KOPT-K1 (cell line): Measurements from ENCODE around the gene CEACAM21.

ENCODE experiments used
- H3K27ac ChIP-seq: fragments of 200-600 bp; sonication (generic); 2 replicates; pipeline ENCODE4 v1.5.1; 2016; ENCODE audit warnings: antibody characterized with exemption, mild to moderate bottlenecking, low read depth, low read length; ENCODE audit not compliant: poor library complexity, severe bottlenecking
- H3K36me3 ChIP-seq: fragments of 200-600 bp; sonication (generic); 2 replicates; pipeline ENCODE4 v1.5.1; 2017; ENCODE audit warnings: antibody characterized with exemption, mild to moderate bottlenecking, low read length, moderate library complexity; ENCODE audit not compliant: insufficient read depth
- H3K9me3 ChIP-seq: fragments of 200-600 bp; sonication (generic); 2 replicates; pipeline ENCODE4 v1.5.1; 2017; ENCODE audit warnings: antibody characterized with exemption, low read length, mild to moderate bottlenecking; ENCODE audit not compliant: insufficient read depth, poor library complexity, severe bottlenecking

CEACAM21 gene

GRCh38 chr19:41610789-41611188 is 34.8 kb downstream of the CEACAM21 start:
- Histone ChIP-seq H3K9me3 (no peaks in the 10 kb centered on the region), H3K36me3 (no peaks in the 10 kb centered on the region), H3K27ac (no peak overlapping the region)

GRCh38 chr19:41612483-41612882 is 36.5 kb downstream of the CEACAM21 start:
- no peaks in the 10 kb centered on the region for H3K9me3 ChIP-seq
- H3K36me3 ChIP-seq: no peaks in the 10 kb centered on the region
- H3K27ac ChIP-seq: no peak overlapping the region

DNA sequence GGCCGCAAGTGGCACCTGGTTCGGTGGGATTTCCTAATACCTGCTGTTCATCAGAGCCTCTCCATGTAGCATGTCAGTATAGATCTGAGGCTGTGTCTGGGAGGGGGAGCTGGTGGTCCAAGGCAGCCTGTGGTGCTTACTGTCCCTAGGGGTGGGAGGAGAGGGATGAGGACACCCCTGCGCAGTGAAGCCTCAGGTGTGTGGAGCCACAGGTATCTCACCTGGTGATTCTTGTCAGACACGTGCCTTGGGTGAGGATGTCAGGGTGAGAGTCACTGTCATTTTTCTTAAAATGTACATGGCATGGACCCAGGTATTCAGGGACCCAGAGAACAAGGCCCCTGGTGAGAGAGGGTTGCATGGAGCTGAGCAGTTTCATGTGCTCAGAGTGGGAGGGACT is 39.2 kb downstream of the CEACAM21 start:
- Histone ChIP-seq H3K27ac (no peak overlapping the region), H3K36me3 (no peaks in the 10 kb centered on the region), H3K9me3 (no peaks in the 10 kb centered on the region)

DNA sequence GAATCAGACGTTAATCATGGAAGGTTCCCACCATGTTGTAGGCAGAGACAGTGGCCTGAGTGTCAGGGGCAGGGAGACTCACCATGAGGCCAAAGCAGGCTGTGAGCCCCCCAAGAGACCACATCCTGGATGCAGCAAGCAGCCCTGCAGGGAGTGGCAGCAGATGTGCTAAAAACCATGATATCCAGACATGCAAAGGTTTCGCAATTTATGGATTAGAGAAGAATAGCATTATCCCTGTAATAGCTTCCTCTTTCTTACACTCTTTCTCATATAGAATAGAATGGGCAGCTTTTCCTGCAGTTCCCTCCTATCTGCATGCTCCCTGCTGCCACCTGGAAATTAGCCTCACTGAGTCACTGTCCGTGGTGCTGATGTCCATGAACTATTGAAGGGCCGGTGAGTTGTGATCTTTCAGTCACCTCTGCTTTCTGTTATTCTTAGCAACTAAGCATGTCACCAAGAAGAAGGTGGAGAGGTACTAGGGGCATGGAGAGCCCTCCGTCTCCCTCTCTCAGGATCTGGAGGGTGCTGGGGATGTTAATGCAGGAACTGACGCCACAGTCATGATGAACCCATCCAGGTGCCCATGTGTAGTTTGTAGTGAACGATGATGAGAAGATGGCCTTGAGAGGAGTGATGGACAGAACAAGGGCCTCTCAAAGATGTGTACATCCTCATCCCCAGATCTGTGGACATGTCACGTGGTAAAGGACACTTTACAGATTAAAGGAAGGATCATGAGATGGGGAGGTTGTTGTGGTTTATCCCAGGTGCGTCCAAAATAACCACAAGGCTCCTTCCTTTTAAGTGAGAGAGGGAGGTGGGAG is 41.0 kb downstream of the CEACAM21 start:
- Histone ChIP-seq H3K27ac (no peak overlapping the region), H3K36me3 (no peaks in the 10 kb centered on the region), H3K9me3 (no peaks in the 10 kb centered on the region)

DNA sequence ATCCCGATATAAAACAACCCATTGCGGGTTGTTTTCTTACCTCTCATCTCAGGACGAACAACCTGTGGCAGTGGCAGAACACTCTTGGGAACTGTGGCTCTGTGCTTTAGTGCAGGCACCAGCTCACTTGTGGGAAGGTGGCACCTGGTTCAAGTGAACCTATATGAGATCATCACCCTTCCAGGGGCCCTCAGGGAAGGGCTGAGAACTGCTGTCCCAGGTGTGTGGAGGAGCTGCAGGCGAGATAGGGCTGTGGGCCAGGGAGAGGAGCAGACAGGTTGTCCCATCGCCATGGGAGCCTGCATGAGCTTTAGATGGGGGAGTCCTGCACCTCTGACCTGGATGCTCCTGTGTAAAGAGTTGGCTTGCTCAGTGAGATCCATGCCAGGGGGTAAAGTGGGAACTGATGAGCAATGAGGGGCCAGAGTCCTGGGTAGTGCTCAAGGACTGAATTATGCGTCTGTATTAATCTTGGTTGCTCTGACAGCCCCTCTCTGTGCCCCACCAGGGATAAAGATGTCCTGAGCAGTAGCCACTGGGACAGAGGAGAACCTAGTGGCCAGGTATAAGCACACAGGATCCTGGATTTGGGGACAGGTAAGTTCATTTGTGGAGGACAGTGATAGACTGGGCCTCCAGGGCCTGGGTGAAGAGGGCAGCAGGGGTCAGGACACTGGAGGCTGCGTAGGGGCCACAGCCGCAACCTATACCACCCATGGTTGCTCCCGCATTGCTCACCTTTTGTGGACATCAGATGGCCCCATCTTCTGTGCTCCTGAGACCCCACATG is 42.2 kb downstream of the CEACAM21 start:
- Histone ChIP-seq H3K27ac (no peak overlapping the region), H3K9me3 (no peaks in the 10 kb centered on the region), H3K36me3 (no peaks in the 10 kb centered on the region)

DNA sequence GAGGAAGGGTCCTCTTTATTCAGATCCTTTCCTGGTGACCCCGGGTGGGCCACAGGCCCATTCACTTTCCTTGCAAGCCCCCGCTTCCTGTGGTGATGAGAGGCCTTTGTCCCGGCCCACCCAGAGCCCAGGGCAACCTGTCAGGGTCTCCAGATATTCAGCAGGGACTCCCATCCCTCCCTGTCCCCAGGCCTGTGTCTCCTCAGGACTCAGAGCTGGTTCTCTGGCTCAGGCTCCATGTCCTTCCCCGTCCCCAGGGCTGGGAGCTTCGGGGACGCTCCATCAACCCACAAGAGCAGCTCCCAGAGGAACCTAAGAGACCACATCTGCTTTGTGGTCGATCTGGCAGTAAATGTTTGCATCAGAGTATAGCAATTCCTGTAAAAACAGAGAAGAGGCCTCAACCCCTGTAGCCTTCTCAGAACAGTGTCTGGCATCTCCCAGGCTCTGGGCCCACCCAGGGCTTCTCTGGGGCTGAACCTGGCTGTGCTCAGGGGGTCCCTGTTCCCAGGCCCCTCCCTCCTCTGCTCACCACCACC is 43.1 kb downstream of the CEACAM21 start:
- no peak overlapping the region for H3K27ac ChIP-seq
- H3K9me3 ChIP-seq: no peaks in the 10 kb centered on the region
- no peaks in the 10 kb centered on the region for H3K36me3 ChIP-seq

- H3K27ac ChIP-seq: no peak overlapping the region
- H3K9me3 ChIP-seq: no peaks in the 10 kb centered on the region
- no peaks in the 10 kb centered on the region for H3K36me3 ChIP-seq
Observed at GRCh38 chr19:41620171-41620570, 44.2 kb downstream of the CEACAM21 start.

GRCh38 chr19:41621226-41621625 is 45.3 kb downstream of the CEACAM21 start:
- Histone ChIP-seq H3K36me3 (no peaks in the 10 kb centered on the region), H3K9me3 (no peaks in the 10 kb centered on the region), H3K27ac (no peak overlapping the region)

DNA sequence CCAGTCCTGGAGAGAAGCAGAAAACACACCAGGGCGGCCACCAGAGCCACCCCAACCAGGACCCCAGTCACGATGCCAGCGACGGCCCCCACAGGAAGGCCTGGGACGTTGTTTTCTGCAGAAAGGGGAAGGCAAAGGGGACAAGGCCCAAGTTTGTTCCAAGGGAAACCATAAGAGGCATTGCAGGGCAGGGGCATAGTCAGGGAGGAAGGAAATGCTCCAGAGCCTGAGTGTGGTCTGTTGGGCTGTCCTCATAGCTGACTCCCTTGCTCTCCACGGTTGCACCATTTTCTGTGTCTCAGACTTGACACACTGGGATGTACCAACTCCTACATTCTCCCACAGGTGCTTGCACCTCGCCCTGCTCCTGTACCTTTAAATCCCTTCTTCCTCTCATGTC is 45.7 kb downstream of the CEACAM21 start:
- Histone ChIP-seq H3K36me3 (no peaks in the 10 kb centered on the region), H3K27ac (no peak overlapping the region), H3K9me3 (no peaks in the 10 kb centered on the region)

GRCh38 chr19:41623360-41623759 is 47.4 kb downstream of the CEACAM21 start:
- H3K9me3 ChIP-seq: no peaks in the 10 kb centered on the region
- no peak overlapping the region for H3K27ac ChIP-seq
- no peaks in the 10 kb centered on the region for H3K36me3 ChIP-seq

DNA sequence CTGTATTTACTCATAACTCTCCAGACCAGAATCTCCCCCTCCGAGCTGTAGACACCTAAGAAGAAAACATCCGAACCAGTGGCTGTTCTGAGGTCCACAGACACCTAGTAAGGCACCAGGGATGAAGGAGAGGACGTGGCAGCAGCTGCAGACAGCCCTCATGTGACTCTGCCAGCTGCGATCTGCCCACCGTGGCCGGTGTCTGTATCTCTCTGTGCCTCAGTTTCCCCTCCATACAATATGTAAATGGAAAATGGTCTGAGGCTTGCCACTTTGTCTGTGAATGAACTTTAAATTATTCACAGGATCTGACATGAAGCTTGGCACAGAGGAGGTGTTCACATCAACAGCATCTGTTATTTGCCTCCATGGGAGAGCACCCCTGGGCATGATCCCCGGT is 48.5 kb downstream of the CEACAM21 start:
- Histone ChIP-seq H3K36me3 (no peaks in the 10 kb centered on the region), H3K27ac (no peak overlapping the region), H3K9me3 (no peaks in the 10 kb centered on the region)

DNA sequence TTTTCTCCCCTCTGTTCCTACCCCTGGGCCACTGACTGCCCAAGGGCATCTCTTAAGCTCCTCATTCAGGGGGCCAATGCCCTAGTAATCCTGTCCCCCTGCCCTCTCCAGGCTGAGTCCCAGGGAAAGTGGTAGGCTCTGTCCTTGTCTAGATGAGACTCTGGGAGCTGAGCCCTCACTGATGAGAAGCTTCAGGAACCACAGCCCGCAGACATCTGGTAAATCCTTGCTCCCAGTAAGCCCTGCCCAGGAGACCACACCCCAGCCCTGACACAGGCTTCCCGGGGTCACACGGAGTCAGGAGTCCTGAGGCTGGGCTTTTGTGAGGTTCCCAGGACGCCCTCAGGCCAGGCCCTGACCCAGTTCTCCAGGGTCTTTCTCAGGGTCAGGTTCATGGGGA is 49.0 kb downstream of the CEACAM21 start:
- Histone ChIP-seq H3K9me3 (peaks cover under 1% of the 10 kb centered on the region), H3K27ac (no peak overlapping the region), H3K36me3 (no peaks in the 10 kb centered on the region)

DNA sequence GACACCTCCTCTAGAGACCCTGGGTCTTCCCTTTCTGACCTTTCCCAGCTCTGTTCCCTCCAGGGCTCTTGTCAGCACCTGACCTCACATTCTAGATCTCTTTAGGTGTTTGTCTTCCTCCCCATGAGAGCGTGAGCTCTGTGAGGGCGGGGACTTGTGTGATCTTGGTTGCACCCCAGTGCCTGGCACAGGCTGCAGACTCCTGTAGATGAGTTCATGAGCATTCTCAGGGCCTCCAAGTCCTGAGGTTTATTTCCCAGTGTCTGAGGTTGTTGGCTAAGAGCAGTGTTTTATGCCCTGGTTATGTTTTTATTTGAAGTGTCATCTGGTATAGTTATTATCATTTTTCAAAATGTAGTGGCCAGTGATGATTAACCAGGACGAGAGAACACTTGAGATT is 50.3 kb downstream of the CEACAM21 start:
- no peak overlapping the region for H3K27ac ChIP-seq
- H3K9me3 ChIP-seq: peaks cover 10% of the 10 kb centered on the region
- H3K36me3 ChIP-seq: no peaks in the 10 kb centered on the region

DNA sequence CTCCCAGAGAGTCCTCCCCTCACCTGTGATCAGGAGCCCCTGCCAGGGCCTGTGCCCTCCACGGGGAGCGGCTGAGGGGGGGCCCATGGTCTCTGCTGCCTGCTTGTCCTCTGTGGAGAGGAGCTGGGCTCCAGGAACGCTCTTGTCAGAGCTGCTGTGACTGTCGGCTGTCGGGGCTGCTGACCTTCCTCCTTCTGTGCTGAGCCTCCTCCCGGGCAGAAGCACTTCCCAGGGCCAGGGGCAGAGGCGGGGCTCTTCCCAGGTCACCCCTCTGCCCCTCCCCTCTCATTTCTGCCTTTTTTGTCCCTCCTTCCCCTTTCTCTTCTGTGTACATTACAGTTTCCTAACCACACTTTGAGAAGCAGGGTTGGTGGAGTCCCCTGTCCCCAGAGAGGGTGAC is 50.9 kb downstream of the CEACAM21 start, which contains the start of gene CEACAM4:
Gene CEACAM4 (minus strand): TSS at position 198 of the 400 bp plus-strand sequence. CDS start 111 bp downstream, at position 87.
- Histone ChIP-seq H3K36me3 (no peaks in the 10 kb centered on the region), H3K9me3 (peaks cover 10% of the 10 kb centered on the region), H3K27ac (no peak within 1 kb of the TSS)

GRCh38 chr19:41627966-41628675 is 52.2 kb downstream of the CEACAM21 start:
- Histone ChIP-seq H3K36me3 (no peaks in the 10 kb centered on the region), H3K27ac (no peak overlapping the region), H3K9me3 (peaks cover 10% of the 10 kb centered on the region)
